Activated T-cell treated with anti-CD3 and anti-CD28 coated beads, Interleukin-2, amount 50 U/mL, for 1 hour (primary cell): ENCODE measurements around the gene TRAM2.

Source experiments
- DNase-seq: peaks from one replicate; pipeline ENCODE4 v3.0.0-alpha.2; 2020

TRAM2 gene

DNA sequence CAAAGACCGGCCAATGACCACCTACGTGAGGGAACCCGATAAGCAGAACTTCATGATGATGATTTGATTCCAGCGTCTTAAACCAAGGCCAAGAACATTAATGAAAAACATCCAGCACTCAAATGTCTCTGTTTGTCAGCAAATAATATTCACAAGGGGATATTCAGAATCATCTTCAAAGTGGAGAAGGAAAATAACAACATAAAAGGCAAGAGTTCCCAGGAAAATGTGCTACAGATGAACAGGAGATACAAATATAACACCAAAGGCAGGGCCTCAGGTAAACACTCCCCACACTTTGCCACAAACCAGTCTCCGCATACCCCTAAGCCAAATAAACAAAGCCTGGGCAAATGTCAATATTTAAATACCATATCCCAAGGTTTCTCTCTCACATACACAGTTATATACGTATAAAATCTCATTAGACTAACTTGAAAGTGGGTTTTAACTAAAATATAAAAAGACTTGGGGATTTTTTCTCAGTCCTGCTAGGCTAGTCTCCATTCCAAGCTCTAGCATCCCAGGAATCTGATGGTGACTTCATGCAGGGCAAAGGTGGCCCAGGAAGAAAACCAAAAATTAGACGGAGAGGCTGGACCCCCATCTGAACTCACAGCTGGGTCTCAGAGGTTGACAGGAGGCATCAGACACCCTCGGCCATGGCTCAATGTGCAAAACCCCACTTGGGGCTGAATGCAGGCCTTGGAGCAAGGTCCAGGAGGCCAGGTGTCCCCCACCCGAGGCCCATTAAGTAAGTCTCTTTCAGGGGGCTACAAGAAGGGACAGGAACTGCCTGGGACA is 32.1 kb downstream of the TRAM2 start:
- DNase-seq: no peak

DNA sequence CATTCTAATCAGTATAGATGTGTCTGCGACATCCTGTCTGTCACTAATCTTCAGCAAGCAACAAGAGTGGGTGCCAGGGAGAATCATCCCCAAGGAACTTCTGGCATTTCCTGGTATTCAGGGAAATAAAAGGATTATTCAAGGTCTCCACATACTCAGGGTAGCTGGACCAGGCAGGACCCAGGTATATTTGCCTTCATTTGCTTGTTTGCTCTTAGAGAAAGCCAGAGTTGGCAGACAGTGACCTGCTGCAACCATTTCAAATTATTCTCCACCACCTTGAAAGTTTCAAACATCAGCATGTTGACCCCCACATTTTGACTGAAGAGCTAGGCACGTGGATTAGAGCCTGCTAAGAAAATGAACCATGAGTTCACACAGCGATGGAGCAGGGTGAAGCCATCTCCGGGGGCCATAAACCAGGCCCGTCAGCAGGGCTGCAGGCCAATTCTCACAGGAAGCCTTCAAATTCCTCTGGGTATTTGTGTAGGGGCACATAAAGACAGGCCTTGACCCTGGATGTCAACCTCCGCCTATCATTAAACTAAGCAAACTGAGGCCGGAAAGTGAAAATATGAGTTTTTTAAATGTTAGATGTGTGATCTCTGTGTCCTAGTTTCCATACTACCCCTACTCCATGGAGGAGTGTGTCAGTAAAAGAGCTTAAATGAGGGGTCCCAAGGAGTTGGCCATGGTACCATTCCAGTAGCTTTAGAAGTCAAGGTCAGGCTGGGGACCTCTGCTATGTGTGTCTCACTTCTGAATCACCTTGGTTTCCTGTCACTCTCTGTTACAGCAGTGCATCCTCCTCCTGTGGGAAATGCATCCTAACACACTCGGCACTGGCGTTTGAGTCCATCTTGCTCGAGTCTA is 32.9 kb downstream of the TRAM2 start:
- DNase-seq: no peak

- no peak for DNase-seq
These were observed 33.6 kb downstream of the TRAM2 start for GRCh38 chr6:52543262-52543661.

DNA sequence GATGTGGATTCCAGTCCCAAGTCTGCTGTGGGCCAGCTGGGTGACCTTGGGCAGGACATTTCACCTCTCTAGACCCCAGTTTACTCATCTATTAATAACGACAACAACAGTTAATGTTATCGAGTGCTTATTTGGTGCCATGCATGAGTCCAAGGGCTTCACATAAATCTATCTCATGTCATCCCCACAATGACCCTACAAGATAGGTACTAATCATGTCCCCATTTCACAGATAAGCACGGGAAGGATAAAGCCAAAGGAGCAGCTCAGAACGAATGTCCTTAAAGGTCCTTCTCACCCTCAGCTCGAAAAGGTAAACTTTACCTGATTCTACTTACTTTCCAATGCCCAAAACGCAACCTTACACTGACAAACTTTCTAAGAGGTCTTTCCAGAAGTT is 35.7 kb downstream of the TRAM2 start:
- DNase-seq: no peak

GRCh38 chr6:52540286-52540902 is 36.5 kb downstream of the TRAM2 start:
- no peak for DNase-seq

GRCh38 chr6:52539607-52540006 is 37.3 kb downstream of the TRAM2 start:
- no peak for DNase-seq

- no peak for DNase-seq
These were observed 37.9 kb downstream of the TRAM2 start for GRCh38 chr6:52538901-52539354.

DNA sequence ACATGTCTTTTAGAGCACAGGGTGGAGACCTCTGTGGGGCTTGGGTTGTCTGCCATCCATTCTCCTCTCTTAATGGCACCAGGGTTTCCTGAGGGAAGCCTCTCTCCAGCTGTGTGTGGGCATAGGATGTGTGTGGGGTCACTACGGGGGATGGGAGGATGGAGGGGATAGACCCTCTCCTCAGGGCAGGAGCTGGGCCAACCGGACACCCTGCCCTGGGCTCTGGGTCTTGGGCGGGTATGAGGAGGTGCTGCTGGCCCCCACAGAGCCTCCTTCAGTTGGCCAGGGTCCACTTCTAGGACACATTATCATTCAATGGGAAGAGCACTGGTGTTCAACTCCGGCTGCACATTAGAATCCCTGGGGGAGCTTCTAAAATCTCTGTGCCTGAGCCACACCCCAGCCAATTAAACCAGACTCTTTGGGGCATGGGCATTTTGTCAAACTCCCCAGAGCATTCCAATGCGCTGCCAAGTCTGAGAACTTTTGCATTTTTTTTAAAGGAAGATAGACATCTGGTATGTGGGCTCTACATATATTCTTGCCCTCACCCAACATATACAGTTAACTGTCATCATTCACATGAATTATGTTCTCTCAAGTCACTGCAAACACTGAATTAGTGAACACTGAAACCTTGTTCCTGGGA is 38.5 kb downstream of the TRAM2 start:
- DNase-seq: no peak

- DNase-seq: no peak
These were observed 39.7 kb downstream of the TRAM2 start for GRCh38 chr6:52537001-52537753.

- DNase-seq: no peak
These were observed 40.4 kb downstream of the TRAM2 start for GRCh38 chr6:52536424-52536916.

DNA sequence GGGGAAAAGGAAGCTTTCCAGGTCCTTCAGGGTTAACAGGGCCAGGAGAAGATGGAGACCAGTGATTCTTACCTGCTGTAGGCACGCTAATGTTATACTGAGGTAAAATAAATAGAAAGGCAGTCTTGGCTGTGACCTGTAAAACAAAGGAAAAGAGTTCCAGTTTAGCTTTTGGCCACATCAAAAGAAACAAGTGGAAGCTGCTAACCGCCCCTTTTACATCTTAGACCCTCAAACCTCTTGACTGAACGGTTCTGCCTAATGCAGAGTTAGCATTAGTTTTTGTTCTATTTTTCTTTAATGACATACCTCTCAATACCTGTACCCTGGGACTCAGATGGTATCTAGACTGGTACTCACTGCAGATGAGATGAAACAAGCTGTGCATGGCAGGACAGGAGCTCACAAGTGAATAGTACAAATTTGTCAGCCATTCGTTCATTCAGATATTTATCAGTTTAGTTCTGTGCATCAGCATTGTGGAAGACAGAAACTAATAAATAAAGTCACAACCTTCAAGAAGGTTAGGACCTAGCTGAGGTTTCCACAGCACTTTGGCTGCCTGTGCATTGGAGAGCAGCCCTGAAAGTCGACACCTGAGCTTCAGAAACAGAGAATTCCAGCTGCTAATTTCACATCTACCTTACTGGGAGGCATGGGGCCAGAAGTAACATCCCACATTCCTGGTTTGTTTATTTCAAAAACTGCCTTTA is 41.0 kb downstream of the TRAM2 start:
- DNase-seq: no peak

GRCh38 chr6:52534966-52535390 is 41.9 kb downstream of the TRAM2 start:
- DNase-seq: no peak

DNA sequence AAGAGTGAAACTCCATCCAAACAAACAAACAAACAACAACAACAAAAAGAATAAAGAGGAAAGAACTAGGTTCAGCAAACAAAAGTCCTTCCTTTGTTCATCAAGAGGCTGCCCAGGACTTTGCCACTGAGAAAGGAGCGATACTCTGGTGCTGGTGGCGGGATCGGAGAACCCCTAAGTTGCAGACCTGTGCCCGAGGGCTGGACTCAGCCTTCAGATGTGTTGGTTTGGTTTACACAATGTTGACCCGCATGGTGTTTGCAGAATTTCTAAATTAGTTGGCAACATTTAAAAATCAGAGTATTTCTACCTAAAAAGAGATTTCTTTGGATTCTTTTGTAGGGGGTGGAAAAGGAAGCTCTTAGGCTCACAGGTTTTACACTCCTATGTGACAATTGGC is 42.5 kb downstream of the TRAM2 start:
- DNase-seq: no peak

GRCh38 chr6:52533491-52533890 is 43.4 kb downstream of the TRAM2 start:
- no peak for DNase-seq

- DNase-seq: no peak
These were observed 44.4 kb downstream of the TRAM2 start for GRCh38 chr6:52532457-52532856.

- DNase-seq: no peak
These were observed 45.0 kb downstream of the TRAM2 start for GRCh38 chr6:52531834-52532233.

- no peak for DNase-seq
These were observed 45.5 kb downstream of the TRAM2 start for GRCh38 chr6:52531396-52531795.

GRCh38 chr6:52530351-52530750 is 46.5 kb downstream of the TRAM2 start:
- no peak for DNase-seq

DNA sequence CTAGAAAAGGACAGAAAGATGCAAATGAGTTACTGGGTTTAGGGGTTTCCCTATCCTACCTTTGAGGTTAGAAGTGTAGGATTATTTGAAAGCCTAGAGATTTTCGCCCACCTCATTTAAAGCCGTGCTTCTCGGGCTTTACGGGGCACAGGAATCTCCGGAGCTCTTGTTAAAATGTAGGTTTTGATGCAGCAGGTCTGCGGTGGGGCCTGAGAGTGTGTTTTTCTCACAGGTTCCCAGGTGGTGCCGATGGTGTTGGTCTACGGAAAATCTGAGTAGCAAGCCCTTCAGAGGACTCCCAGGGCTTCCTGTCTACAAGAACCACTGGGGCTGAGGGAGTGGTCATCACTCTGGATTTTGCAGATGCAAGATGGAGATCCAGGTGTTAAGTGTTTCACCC is 47.5 kb downstream of the TRAM2 start:
- no peak for DNase-seq

DNA sequence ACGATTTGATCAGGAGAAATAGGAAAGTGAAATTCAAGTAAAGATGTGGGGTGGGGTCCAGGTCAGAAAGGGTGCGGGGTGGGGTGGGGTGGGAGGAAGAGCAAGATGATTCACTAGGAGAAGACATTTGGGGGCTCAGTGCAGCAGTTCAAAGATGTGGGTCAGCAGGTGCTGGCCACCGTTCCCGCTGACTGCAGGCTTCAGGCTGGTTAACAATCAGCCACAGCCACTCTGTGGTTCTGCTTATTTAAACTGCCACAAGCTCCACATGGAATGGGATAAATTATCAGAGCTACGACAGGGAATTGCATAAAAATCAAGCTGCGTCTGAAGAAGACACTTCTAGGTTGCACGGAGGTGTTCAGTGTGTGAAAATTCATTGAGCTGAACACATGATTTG is 49.4 kb downstream of the TRAM2 start:
- DNase-seq: no peak

GRCh38 chr6:52526634-52527033 is 50.2 kb downstream of the TRAM2 start:
- DNase-seq: no peak
